Activated CD4-positive, alpha-beta T cell treated with anti-CD3 and anti-CD28 coated beads, Interleukin-2, amount 50 U/mL, for 16 hours (primary cell): ENCODE results near the gene C19orf53.
"Not testable (repeated sequence)": the region's sequence is repeated elsewhere in the genome, so short reads cannot be mapped to it uniquely, and the experiment has no call there.

Experiments
- DNase-seq: peaks from one replicate; pipeline ENCODE4 v3.0.0-alpha.2; 2020

The C19orf53 gene

DNA sequence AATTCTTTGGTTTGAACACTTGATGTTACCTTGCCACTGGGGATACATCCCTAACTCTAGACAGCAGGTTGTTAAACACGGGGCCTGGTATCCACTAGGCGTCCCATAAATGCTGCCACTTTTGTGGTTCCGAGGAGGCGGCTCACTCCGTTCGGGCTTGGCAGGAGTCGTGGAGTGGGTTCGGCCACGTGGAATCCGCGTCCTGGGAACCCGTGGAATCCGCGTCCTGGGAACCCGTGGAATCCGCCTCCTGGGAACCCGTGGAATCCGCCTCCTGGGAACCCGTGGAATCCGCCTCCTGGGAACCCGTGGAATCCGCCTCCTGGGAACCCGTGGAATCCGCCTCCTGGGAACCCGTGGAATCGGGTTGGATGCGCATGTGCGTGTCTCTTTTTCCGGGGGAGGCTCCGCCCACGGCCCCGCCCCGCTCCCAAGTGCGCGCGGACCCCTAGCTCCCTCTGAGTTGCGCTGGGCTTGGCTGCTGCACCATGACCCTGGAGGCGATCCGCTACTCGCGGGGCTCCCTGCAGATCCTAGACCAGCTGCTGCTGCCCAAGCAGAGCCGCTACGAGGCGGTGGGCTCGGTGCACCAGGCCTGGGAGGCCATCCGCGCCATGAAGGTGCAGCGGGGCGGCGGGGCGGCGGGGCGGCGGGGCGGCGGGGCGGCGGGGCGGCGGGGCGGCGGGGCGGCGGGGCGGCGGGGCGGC is 10.0 kb upstream of the C19orf53 start, which contains the start of gene MRI1:
Gene MRI1, plus strand, starts transcription at position 422 of the 707 bp plus-strand sequence. Its CDS starts 67 bp downstream, at position 489.
- peak; percentile 68 for DNase-seq

GRCh38 chr19:13764821-13765394 is 9.3 kb upstream of the C19orf53 start:
- DNase-seq = no peak

DNA sequence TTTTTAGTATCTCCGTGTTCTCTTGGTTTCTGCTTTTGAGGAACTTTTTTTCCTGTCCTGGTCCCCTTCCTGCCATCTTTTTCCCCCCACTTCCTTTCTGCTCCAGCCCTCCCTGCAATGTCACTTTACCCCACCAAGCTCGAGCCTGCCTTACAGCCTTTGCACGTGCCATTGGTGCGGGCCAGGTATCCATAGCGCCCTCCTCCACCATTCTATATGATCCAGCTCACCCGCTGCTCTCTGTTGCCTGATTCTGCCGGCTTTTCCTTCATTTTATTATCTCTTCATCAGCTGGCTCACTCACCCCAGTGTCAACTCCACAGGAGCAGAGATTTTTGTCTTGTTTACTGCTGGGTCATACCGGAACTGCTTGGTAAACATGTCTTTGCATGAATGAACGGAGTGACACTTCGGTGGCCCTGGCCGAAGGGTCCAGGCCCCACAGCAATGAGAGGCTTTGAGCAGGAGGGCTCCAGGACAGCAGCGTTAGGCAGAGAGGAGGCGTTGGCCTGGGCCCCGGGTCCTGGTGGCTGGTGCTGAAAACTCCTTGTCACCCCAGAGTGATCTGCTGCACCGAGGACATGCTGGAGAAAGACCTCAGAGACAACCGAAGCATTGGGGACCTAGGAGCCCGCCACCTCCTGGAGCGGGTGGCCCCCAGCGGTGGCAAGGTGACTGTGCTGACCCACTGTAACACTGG is 8.7 kb upstream of the C19orf53 start:
- no peak for DNase-seq

- no peak for DNase-seq
Observed at GRCh38 chr19:13766095-13766481, 8.2 kb upstream of the C19orf53 start.

- DNase-seq = no peak
Observed at GRCh38 chr19:13768510-13768909, 5.7 kb upstream of the C19orf53 start.

DNA sequence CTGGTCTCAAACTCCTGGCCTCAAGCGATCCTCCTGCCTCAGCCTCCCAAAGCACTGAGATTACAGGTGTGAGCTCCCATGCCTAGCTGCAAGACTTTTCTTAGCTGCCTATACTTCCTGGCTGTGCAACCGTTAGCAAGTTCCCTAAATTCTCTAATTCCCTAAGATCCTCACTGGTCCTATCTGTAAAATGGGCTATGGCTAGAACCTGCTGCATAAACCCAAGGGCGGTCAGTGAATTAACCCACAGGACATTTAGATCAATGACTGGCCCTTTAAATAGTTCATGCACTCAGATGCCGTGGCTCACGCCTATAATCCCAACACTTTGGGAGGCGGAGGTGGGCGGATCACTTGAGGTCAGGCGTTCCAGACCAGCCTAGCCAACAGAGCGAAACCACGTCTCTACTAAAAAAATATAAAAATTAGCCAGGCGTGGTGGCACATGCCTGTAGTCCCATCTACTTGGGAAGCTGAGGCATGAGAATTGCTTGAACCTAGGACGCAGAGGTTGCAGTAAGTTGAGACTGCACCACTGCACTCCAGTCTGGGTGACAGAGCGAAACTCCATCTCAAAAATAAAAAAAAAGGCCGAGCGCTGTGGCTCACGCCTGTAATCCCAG is 4.1 kb upstream of the C19orf53 start:
- DNase-seq = no peak

DNA sequence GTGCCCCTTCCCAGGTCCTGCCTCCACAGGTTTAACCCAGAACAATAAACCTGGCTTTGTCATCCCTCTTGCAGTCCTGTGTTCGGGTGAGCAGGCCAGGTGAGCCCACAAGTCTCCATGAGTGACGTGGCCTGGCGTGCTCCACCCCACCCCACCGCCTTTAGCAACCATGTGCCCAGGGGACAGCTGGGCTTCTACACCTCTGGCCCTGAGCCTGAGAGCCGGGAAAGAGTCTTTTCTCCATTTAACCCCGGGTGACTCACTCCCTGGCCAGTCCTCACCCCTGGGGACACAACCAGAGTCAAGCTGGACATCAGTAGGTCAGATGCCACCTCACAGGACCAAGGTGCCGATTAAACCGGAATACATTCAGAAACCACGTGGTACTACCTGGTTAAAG is 4.1 kb downstream of the C19orf53 start:
- DNase-seq = no peak

GRCh38 chr19:13778847-13779246 is 4.6 kb downstream of the C19orf53 start:
- no peak for DNase-seq

- DNase-seq = not testable (repeated sequence)
Observed at GRCh38 chr19:13779794-13780193, 5.5 kb downstream of the C19orf53 start.

DNA sequence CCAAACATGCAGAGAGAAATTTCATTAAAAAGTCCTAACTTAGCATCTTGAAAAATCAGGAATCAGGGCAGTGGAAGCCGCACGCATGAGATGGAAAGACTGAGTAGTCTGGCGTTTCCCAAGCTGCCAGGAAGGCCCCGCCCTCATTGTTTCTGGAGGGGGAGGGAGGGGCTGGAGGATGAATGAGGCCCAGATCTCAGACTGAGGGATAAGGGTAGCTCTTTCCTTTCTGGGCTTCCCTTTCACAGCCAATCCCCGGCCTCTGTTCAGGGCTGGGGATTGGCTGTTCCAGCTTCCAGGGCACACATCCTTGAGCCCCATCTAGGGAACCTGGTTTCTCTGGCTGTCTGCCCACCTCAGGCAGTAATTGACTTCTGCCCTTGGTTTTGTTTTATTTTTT is 7.3 kb downstream of the C19orf53 start:
- DNase-seq = no peak

DNA sequence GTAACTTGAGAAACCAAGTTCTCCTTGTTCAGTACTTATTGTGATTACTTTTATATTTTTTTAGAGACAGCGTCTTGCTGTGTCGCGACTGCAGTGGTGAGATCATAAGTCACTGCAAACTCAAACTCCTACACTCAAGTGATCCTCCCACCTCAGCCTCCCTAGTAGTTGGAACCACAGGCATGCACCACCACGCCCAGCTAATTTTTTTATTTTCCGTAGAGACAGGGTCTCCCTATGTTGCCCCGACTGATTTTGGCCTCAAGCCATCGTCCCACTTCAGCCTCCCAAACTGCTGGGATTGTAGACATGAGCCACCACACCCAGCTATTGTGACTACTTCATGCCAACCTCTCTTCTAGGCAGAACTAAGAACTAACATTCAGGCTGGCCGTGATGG is 8.3 kb downstream of the C19orf53 start:
- DNase-seq = no peak

DNA sequence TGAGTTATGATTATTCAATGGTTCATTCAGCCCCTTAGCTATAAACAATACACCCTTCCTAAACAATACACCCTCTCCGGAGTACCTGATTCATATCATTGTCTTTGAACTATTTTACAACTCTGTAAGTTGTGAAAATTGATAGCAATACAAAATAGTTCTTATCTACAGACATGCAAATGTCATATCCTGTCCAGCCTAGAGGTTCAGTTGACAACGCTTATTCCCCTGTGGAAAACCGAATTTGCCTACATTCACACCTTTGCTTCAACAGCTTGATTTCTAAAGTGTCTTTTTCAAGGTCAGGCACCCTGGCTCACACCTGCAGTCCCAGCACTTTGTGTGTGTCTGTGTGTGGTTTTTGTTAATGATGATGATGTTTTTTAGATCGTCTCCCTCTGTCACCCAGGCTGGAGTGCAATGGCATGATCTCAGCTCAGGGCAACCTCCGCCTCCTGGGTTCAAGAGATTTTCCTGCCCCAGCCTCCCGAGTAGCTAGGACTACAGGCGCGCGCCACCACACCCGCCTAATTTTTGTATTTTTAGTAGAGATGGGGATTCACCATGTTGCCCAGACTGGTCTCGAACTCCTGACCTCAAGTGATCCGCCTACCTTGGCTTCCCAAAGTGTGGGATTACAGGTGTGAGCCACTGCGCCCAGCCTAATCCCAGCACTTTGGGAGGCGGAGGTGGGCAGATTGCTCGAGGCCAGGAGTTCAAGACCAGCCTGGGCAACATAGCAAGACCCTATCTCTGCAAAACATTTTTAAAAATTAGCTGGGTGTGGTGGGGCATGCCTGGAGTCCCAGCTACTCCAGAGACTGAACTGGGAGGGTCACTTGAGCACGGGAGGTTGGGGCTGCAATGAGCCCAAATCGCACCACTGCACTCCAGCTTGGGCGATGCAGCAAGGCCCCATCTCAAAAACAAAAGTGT is 9.6 kb downstream of the C19orf53 start:
- no peak for DNase-seq

- DNase-seq = peak; percentile 59
Observed at GRCh38 chr19:13784731-13785452, 10.6 kb downstream of the C19orf53 start.

GRCh38 chr19:13788991-13789390 is 14.7 kb downstream of the C19orf53 start:
- no peak for DNase-seq

DNA sequence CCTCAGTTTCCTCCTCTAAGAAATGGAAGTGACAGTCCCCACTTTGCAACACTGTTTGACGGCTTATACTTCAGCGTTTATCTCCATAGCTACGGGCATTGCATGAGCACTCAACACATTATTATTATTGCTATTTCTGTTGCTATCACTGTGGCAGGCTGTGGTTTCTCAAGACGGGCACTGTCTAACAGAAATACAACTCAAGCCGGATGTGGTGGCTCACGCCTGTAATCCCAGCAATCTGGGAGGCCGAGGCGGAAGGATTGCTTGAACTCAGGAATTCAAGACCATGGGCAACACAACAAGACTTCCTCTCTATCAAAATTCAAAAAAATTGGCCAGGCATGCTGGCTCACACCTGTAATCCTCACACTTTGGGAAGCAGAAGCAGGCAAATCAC is 16.1 kb downstream of the C19orf53 start:
- DNase-seq = peak; percentile 36

- DNase-seq = not testable (repeated sequence)
Observed at GRCh38 chr19:13793317-13793716, 19.1 kb downstream of the C19orf53 start.

GRCh38 chr19:13794398-13794756 is 20.1 kb downstream of the C19orf53 start:
- no peak for DNase-seq

DNA sequence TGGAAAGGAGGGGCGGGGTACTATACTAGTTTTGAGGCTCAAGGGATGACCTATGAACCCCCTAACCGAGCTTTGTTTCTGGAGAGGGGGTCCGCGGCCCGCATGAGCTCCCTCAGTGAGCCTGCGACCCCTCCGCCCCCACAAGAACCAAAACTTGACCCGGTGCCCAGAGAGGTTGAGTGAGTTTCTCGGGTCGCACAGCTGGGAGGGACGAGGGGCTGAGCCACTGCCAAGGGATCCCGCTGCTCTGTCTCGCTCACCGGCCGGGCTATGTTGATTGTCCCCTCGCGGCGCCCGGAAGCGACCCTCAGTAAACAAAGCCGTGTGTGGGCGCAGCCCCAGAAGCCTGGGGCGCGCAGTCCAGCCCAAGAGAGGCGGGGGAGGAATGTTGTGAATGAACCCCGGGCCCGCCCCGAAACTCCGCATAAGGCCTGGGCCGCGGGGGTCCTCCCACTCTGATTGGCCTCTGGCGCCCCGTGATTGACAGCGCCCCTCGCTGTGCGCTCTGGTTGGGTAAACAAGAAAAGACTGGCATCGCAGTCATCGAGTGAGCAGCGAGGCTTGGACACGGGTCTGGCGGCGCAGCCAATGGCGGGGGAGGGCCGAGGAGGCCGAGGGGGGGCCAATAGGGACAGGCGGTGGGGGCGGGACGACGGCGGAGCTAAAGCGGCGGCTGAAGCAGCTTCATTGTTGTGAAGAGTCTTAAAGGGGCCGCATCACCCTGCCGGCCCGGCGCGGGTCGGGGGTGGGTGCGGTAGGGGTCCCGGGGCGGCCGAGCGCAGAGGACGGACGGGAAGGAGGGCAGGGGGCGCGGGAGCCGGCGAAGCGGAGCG is 20.7 kb downstream of the C19orf53 start, which contains the start of gene ZSWIM4:
Gene ZSWIM4, plus strand, starts transcription at position 687 of the 833 bp plus-strand sequence. CDS start 206 bp downstream, outside the sequence.
- peak; percentile 99 for DNase-seq

DNA sequence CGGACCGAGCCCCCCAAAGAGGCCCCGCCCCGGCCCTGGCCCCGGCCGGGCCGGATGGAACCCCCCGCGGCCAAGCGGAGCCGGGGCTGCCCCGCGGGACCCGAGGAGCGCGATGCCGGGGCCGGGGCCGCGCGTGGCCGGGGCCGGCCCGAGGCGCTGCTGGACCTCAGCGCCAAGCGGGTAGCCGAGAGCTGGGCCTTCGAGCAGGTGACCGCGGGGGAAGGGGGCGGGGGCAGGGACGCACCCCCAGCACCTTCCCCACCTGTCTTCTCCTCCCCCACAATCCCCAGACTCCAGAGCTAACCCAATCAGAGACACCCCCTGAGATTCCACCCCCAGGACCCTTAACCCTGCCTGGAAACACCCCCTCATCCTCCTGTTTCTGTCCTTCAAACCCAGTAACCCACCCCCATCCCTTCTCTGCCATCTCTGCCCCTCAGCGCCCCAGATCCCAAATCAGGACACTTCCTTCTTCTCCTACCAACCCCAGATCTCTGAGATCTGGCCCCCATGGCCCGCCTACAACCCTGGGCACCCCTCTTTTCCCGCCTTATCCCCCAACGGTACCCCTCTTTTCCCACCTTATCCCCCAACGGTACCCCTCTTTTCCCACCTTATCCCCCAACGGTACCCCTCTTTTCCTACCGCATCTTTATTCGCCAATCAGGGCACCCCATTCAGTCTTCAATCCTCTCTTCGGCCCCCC is 21.5 kb downstream of the C19orf53 start:
- DNase-seq = no peak
